Skeletal muscle tissue (tissue), 4 donors: ENCODE measurements around the gene AKAP11. TPM values are rescaled to one million over a fixed set of nuclear protein-coding genes. Genes with fewer than 3 reads are reported as not detected.

ENCODE experiments used
- H3K27ac ChIP-seq: one replicate; pipeline ENCODE4 v1.7.0; 2013; ENCODE audit warnings: mild to moderate bottlenecking, low read depth, low read length, inconsistent platforms
- H3K27me3 ChIP-seq, 3 donors: one replicate each; pipeline ENCODE4 v1.7.0; 2013; ENCODE audit warnings: low read length in 3 of 3; ENCODE audit not compliant: control insufficient read depth in 3 of 3, insufficient read depth in 3 of 3
- H3K36me3 ChIP-seq, 3 donors: one replicate each; pipeline ENCODE4 v1.7.0; 2013; ENCODE audit warnings: low read length in 3 of 3; ENCODE audit not compliant: control insufficient read depth in 3 of 3, insufficient read depth in 3 of 3
- H3K4me1 ChIP-seq, 3 donors: one replicate each; pipeline ENCODE4 v1.7.0; 2013; ENCODE audit warnings: low read length in 3 of 3, mild to moderate bottlenecking in 3 of 3; ENCODE audit not compliant: control insufficient read depth in 3 of 3, insufficient read depth in 3 of 3
- H3K4me3 ChIP-seq, 3 donors: one replicate each; pipeline ENCODE4 v1.7.0; 2013; ENCODE audit warnings: low read length in 3 of 3
- H3K9ac ChIP-seq, 3 donors: one replicate each; pipeline ENCODE4 v1.7.0; 2013; ENCODE audit warnings: low read length in 3 of 3, mild to moderate bottlenecking in 3 of 3, moderate library complexity in 2 of 3, low read depth in 1 of 3
- H3K9me3 ChIP-seq, 3 donors: one replicate each; pipeline ENCODE4 v1.7.0; 2013; ENCODE audit warnings: low read length in 3 of 3; ENCODE audit not compliant: control insufficient read depth in 3 of 3
- total RNA-seq: library from RNA; depleted of rRNA; stranded (reverse); fragments of >200 nt; gene quantifications from one replicate; pipeline ENCODE4 v1.2.3, GENCODE V29; 2014
- donor health status: Osteomylitis.

Gene AKAP11
- total RNA-seq, 1 donor from 2014 or later: 16.7 TPM

DNA sequence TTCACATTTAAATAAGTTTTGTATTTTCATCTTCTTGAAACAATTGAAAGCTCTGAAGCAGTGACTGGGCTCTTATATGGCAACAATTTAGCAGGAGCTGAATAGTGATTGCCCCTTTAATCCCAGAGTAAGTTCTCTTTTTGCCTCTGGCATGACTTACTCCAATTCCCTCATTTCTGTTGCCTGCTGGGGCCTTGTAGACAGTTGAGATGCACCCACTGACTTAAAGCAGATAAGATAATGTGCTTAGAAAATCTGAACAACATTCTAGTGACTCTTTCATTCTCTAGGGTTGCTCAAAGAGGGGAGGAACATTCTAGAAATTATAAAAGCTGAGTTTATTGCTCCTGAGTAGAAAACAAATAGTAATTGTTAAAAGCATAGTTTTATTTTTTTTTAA lies 52.8 kb downstream of the AKAP11 start:
- Histone ChIP-seq H3K9ac (no peak overlapping the region), H3K27ac (no peak overlapping the region), H3K4me1 (peaks cover 0 to 5% (median 0%) of the 10 kb centered on the region in 3 donors), H3K9me3 (no peaks in the 10 kb centered on the region), H3K27me3 (no peaks in the 10 kb centered on the region), H3K36me3 (no peaks in the 10 kb centered on the region), H3K4me3 (no peak overlapping the region)

DNA sequence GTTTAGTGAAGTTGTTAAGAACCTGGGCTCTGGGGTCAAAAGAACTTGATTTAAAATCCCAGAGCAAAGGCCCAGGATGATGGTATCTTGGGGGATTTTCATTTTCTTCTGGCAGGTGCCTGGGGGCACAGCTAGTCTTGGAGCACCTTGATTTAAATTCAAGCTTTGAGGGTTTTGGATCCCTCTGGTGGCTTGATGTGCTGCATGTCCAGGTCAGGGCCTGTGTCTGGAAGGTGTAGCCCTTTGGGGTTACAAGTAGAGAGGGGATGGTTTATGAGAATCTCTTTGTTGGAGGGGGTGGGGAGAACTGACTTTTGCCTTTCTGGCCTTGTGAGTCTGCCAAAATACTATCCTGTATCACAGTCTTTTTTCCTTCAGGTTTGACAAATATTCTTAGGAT lies 55.8 kb downstream of the AKAP11 start:
- no peak overlapping the region for H3K4me3 ChIP-seq
- H3K4me1 ChIP-seq: peaks cover 0 to 2% (median 0%) of the 10 kb centered on the region in 3 donors
- H3K9ac ChIP-seq: no peak overlapping the region
- H3K27me3 ChIP-seq: no peaks in the 10 kb centered on the region
- H3K27ac ChIP-seq: no peak overlapping the region
- H3K9me3 ChIP-seq: no peaks in the 10 kb centered on the region
- no peaks in the 10 kb centered on the region for H3K36me3 ChIP-seq

DNA sequence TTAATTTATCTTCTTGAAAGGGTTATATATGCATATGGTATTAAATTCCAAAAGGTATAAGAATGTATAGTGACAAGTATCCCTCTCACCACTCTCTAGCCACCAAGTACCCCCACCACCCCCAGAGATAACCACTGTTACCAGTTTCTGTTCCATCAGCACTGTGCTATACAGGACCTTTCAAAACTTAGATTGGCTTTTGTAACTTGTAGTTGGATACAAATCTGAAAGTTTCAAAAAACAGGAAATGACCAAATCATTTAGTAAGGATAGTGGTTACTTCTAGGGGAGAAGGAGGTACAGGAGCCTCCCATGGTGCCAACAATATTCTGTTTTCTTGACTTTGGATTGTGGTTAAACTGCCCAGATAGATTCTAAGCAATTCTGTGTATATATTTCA lies 56.7 kb downstream of the AKAP11 start:
- no peaks in the 10 kb centered on the region for H3K36me3 ChIP-seq

DNA sequence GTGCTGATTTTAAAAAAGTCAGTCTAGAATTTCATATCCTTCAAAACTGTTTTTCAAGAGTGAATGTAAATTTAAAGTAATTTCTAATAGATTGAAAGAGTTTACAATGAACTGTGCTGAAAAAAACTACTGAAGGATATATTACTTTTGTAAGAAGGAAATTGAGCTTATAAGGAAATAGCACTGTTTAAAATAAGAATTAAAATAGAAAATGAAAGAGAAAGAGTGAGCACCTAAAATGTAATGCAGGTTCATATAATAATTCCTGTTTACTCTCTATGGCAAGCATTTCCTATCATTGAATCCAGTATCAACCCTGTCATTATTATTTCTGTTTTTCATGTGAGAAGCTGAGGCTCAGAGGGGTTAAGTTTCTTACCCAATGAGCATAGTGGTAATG lies 57.3 kb downstream of the AKAP11 start:
- Histone ChIP-seq H3K27ac (no peak overlapping the region), H3K9me3 (no peaks in the 10 kb centered on the region), H3K4me1 (no peaks in the 10 kb centered on the region), H3K4me3 (no peak overlapping the region), H3K36me3 (no peaks in the 10 kb centered on the region), H3K9ac (no peak overlapping the region), H3K27me3 (no peaks in the 10 kb centered on the region)

More for the DNA sequence above, 56.7 kb downstream of the AKAP11 start:
- Histone ChIP-seq H3K9ac (no peak overlapping the region), H3K27ac (no peak overlapping the region), H3K9me3 (no peaks in the 10 kb centered on the region), H3K4me1 (no peaks in the 10 kb centered on the region), H3K27me3 (no peaks in the 10 kb centered on the region), H3K4me3 (no peak overlapping the region)

DNA sequence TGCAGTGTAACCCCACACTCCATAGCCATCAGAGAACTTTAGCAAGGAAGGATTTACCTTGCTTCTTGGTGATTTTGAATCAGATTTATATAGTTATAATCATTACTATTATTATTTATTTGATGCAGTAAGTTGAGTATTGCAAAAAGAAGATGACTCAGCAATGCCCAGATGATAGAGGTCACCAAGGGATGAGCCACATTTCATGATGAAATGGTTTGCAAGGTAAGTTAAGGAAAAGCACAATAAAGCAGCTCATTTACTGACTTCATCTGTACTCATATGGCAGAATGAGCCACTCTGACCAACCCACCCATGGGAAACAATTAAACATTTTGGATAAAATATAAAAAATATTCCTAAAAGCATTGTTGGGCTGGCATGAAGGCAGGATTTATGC lies 59.1 kb downstream of the AKAP11 start:
- H3K27me3 ChIP-seq: no peaks in the 10 kb centered on the region
- H3K36me3 ChIP-seq: no peaks in the 10 kb centered on the region
- H3K4me3 ChIP-seq: no peak overlapping the region
- no peak overlapping the region for H3K27ac ChIP-seq
- H3K9me3 ChIP-seq: no peaks in the 10 kb centered on the region
- no peaks in the 10 kb centered on the region for H3K4me1 ChIP-seq
- H3K9ac ChIP-seq: no peak overlapping the region

DNA sequence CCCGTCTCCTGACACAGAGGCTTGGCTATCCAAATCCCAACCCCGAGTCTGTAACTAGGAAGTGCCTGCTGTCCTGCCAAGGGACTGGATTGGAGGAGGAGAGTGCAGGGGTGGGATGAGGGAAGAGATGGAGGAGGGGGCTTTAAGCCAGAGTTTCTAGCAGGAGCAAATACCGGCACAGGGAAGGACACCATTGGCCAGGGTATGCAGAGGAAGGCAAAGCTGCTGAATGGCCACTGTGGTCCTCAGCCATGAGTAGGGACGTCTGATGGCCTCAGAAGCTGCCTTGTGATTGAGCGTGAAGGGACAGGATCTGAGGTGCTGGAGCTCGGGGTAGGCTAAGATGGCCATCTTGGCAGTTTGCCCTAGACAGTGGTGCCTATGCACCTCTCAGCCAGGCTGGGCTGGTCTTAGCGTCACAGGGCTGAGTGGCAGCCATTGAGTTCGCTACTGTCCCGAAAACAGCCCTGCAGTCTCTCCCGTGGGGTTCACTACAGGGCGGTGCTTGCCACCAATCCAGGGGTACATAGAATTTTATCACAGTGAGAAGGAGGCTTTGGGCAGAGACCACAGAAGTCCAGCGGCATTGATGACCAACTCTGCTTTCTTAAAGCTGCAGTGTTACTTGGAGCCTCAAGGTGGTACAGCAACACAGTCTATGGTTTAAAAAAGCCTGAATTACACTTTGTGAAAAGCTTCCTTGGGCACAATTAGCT lies 61.8 kb downstream of the AKAP11 start:
- H3K27me3 ChIP-seq: no peaks in the 10 kb centered on the region
- no peaks in the 10 kb centered on the region for H3K4me1 ChIP-seq
- H3K9me3 ChIP-seq: no peaks in the 10 kb centered on the region
- H3K27ac ChIP-seq: no peak overlapping the region
- no peak overlapping the region for H3K9ac ChIP-seq
- no peak overlapping the region for H3K4me3 ChIP-seq
- H3K36me3 ChIP-seq: no peaks in the 10 kb centered on the region

DNA sequence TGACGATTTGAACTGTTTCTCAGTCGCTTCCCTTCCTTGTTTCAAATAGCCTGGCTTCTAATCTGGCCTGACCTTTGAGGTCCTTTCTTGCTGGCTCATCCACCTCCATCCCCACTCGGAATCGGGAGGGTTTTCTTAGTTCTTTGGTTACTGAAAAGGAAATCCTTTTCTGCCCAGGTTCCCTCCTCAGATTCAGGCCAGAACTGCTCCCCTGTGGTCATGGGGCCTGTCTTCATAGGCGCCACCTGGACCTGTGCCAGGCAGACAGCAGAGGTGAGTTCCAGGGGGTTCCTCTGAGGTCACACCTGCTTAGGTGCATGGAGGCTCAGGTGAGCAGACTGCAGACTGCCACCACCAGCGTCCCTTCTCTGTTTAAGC lies 62.4 kb downstream of the AKAP11 start:
- peaks cover 0 to 3% (median 0%) of the 10 kb centered on the region in 3 donors for H3K27me3 ChIP-seq
- H3K36me3 ChIP-seq: no peaks in the 10 kb centered on the region
- no peaks in the 10 kb centered on the region for H3K9me3 ChIP-seq
- H3K4me1 ChIP-seq: no peaks in the 10 kb centered on the region
- H3K4me3 ChIP-seq: no peak overlapping the region
- no peak overlapping the region for H3K9ac ChIP-seq
- H3K27ac ChIP-seq: no peak overlapping the region

DNA sequence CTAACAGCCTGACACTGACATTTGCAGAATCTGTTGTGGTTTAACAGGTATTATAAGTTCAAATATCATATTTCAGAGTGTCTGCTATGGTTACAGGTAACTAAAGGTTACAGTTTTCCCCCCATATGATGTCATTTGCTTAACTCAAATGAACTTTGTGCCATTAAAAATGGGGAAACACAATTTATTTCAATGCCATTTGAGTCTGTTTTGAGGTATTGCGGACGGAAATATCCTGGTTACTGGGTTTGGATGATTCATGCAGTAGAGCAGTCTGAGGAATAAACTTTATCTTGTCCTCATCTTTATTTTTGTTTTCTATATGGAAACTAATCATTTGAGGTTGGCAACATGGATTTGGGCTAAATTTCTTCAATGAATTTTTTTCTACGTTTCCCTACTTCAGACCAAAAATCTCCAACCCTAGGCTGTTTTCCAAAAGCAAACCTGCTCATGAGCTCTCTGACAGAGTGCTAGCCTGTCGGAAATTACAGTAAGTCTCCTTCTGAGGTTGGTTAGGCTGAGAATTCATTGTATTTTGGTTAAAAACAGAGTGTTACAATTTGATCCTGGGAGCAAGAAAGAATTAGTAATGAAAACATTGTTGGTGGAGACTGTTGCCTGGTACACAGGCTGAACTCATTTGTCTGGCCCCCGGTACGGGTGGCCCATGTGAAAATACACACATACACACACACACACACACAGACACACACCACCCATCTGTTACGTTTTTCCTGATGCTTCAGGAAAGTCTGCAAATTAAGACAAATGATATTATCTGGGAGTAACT lies 66.1 kb downstream of the AKAP11 start:
- Histone ChIP-seq H3K4me1 (no peaks in the 10 kb centered on the region), H3K27me3 (peaks cover 0 to 3% (median 0%) of the 10 kb centered on the region in 3 donors), H3K36me3 (no peaks in the 10 kb centered on the region)

DNA sequence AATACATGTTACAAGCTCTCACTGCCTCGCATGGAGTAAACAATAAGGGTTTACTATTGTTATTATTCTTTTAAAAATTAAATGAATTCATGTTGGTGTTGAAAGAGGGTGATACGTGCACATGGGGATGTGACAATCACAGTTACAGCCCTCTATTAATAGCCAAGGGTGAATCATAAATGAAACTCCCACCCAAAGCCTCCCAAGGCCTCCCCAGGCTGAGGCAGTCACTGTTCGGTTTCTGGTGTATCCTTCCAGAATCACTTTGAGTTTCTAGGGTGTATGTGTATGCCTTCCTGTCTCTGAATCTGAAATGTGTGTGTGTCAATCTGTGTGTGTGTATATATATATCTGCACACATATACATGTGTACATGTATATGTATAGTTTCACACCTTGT lies 73.4 kb downstream of the AKAP11 start:
- no peak overlapping the region for H3K4me3 ChIP-seq
- no peaks in the 10 kb centered on the region for H3K4me1 ChIP-seq
- no peaks in the 10 kb centered on the region for H3K36me3 ChIP-seq
- no peaks in the 10 kb centered on the region for H3K27me3 ChIP-seq
- H3K9ac ChIP-seq: no peak overlapping the region
- no peaks in the 10 kb centered on the region for H3K9me3 ChIP-seq
- no peak overlapping the region for H3K27ac ChIP-seq

More for the DNA sequence above, 66.1 kb downstream of the AKAP11 start:
- H3K4me3 ChIP-seq: no peak overlapping the region
- no peak overlapping the region for H3K9ac ChIP-seq
- no peaks in the 10 kb centered on the region for H3K9me3 ChIP-seq
- no peak overlapping the region for H3K27ac ChIP-seq

DNA sequence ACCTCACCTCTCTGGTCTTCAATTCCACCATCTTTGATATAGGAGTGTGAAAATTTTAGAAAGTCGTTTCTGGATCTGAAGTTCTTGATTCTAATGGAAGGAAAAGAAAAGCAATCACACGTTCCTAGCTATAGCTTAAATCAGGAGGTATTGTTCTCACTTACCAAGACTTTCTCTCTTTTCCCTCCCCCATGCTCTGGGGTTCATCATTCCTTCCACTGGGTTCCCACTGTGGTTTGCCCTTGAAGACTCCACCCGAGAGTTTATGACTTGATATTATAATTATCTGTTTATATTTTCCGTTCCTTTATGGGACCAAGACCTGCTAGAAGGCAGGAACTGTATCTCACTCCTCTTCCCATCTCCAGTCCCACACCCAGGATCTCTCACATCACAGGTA lies 76.6 kb downstream of the AKAP11 start:
- H3K4me1 ChIP-seq: no peaks in the 10 kb centered on the region
- H3K9ac ChIP-seq: no peak overlapping the region
- H3K27me3 ChIP-seq: no peaks in the 10 kb centered on the region
- no peaks in the 10 kb centered on the region for H3K9me3 ChIP-seq
- H3K27ac ChIP-seq: no peak overlapping the region
- no peaks in the 10 kb centered on the region for H3K36me3 ChIP-seq
- no peak overlapping the region for H3K4me3 ChIP-seq
